Heart right ventricle (tissue), 16 donors: ENCODE results near the gene ZNF597. TPM values are rescaled to one million over a fixed set of nuclear protein-coding genes. Genes with fewer than 3 reads are reported as not detected.
A peak's percentile ranks its signal among the peaks of the same experiment; 100 is the strongest.

Experiments
- ATAC-seq, 8 donors: fragments of 200-7000 bp; cut with Tn5 transposase; one replicate each; pipeline ENCODE4 v1.9.1; 2020; ENCODE audit warnings: mild to moderate bottlenecking in 8 of 8, moderate library complexity in 8 of 8, moderate number of reproducible peaks in 1 of 8
- DNase-seq, 2 donors: peaks; one replicate each; pipeline ENCODE4 v3.0.0-alpha.2; 2020
- H3K27ac ChIP-seq, 10 donors: fragments of 200-600 bp; sonication (generic) in 2 of 10; one replicate each; pipeline versions ENCODE4 v1.5.0 to v1.8.0; 2020 to 2022; ENCODE audit warnings: mild to moderate bottlenecking in 3 of 10
- H3K27me3 ChIP-seq, 7 donors: fragments of 200-600 bp; one replicate each; pipeline ENCODE4 v1.8.0; 2021 to 2022; ENCODE audit warnings: mild to moderate bottlenecking in 2 of 7
- H3K36me3 ChIP-seq, 9 donors: fragments of 200-600 bp; sonication (generic) in 1 of 9; one replicate each; pipeline versions ENCODE4 v1.5.0 to v1.8.0; 2020 to 2022; ENCODE audit warnings: mild to moderate bottlenecking in 2 of 9
- H3K4me1 ChIP-seq, 9 donors: fragments of 200-600 bp; sonication (generic) in 1 of 9; one replicate each; pipeline versions ENCODE4 v1.5.0 to v1.8.0; 2020 to 2022; ENCODE audit warnings: mild to moderate bottlenecking in 4 of 9
- H3K4me3 ChIP-seq, 10 donors: fragments of 200-600 bp; sonication (generic) in 2 of 10; one replicate each; pipeline versions ENCODE4 v1.5.0 to v1.8.0; 2020 to 2022; ENCODE audit warnings: mild to moderate bottlenecking in 7 of 10, moderate library complexity in 2 of 10
- H3K9me3 ChIP-seq, 11 donors: fragments of 200-600 bp in 10 of 11; sonication (generic) in 2 of 11; one replicate each; pipeline versions ENCODE4 v1.5.0 to v1.8.0; 2013 to 2022; ENCODE audit warnings: mild to moderate bottlenecking in 2 of 11, control low read depth in 1 of 11, moderate library complexity in 1 of 11
- CTCF ChIP-seq, 9 donors: fragments of 200-600 bp; sonication (generic) in 2 of 9; IDR thresholded peaks; one replicate each; pipeline versions ENCODE4 v1.5.0 to v1.8.0; 2021 to 2022; ENCODE audit warnings: antibody characterized with exemption in 9 of 9, mild to moderate bottlenecking in 5 of 9, moderate library complexity in 1 of 9
- WGBS, 2 donors: extraction: QIAGEN DNeasy Blood & Tissue Kit; methylation state at CpG; one replicate each; pipeline ENCODE4 v1.1.7; 2013; ENCODE audit warnings: inconsistent platforms in 1 of 2; 5-methylcytosine and 5-hydroxymethylcytosine counted together
- intact Hi-C, 10 donors: fragments of 100-400 bp; cut with DNase I; formaldehyde crosslinking; loops; one replicate each; pipeline versions ENCODE4 v1.11.1 to v1.14.2; 2022
- polyA plus RNA-seq, 2 donors: library from polyadenylated mRNA; stranded (reverse); fragments of 200-250 nt; gene quantifications; one replicate each; pipeline ENCODE4 v1.2.3, GENCODE V29; 2013
- total RNA-seq, 10 donors: library from RNA; stranded (reverse); fragmentation: NEBNext Ultra II Directional in 3 of 10; extraction: Animal tissue kit (Norgen Biotek cat#: 25700) in 3 of 10; gene quantifications; one replicate each; pipeline versions ENCODE4 v1.2.1 to v1.2.4, GENCODE V29; 2021 to 2023
- donor health status: Arrhythmogenic right ventricular cardiomyopathy.
- donor health status: ischemic (EF 13 %, LVEDD 7.1; RV severe dilation, severe dysfunction).
- donor health status: healthy with polysubstance abuse.
- donor health status: DM: no; HTN: yes; CAD: no.
- donor health status: DM: no; HTN: no; CAD: no.
- donor health status: ischemic (EF 25% LVEDD 6.9; RV normal size, moderate dysfunction).
- donor health status: ischemic (EF 25% LVEDD 5.7; RV mildly dilated, moderate dysfunction).
- donor health status: healthy.
- donor health status: DM: yes; HTN: yes; CAD: no.
- donor health status: Ischemic cardiomyopathy.
- donor health status: ischemic (EF 35%, LVEDD 5.7; RV mildly dilated, moderate dysfunction).
- donor health status: nonischemic (EF 11% LVEDD 7.7; RV severe dilation, severe dysfunction).
- donor health status: DM: yes; HTN: yes; CAD: no.
- donor health status: PGD.
- donor health status: ischemic (EF 29% LVEDD 5.4; RV normal size, mild dysfunction).
- donor health status: nonischemic (EF 23%, LVEDD 6.1; RV moderate dilation, normal function).

The ZNF597 gene
- total and polyA plus RNA-seq, 12 donors, result 0.73 to 2.4 (median 1.6) TPM

- Histone ChIP-seq H3K9me3 (peaks cover 0 to 23% (median 4%) of the 10 kb centered on the region in 11 donors), H3K36me3 (peaks cover 0 to 45% (median 21%) of the 10 kb centered on the region in 9 donors), H3K4me3 (peak overlapping the region; percentile 37 to 79 (median 64)), H3K4me1 (peaks cover 0 to 22% (median 10%) of the 10 kb centered on the region in 9 donors), H3K27me3 (no peaks in the 10 kb centered on the region), H3K27ac (peak overlapping the region; percentile 42 to 93 (median 83))
- intact Hi-C loops, result loop anchor here in 2 of 10 donors (5.0 kb wide), 1 partner anchor 42 kb away; the partner anchor contains the start of genes ZNF174 (in 2 of the 2) and ZSCAN32 (in 2 of the 2)
- DNase-seq (no peak), ATAC-seq (peak; percentile 27 to 86 (median 70))
- TF ChIP-seq CTCF (IDR thresholded peaks at IDR 0.05), result peak in 1 of 9 donors; percentile 5
- 30 to 32% methylated on average over 10 of the region's 10 CpGs for WGBS, 2 donors
Measured at GRCh38 chr16:3444032-3444388, 706 bp upstream of the ZNF597 start.

GRCh38 chr16:3439637-3440036, 3.7 kb downstream of the ZNF597 start:
- H3K27ac ChIP-seq, result no peak overlapping the region
- 75 to 91% methylated on average over 4 of the region's 4 CpGs for WGBS, 2 donors
- H3K36me3 ChIP-seq, result peaks cover 0 to 46% (median 23%) of the 10 kb centered on the region in 9 donors
- intact Hi-C loops, result loop anchor here in 3 of 10 donors (5.0 to 10.0 kb wide), 3 partner anchors 37 to 125 kb away; partner anchors contain the start of genes ZNF174 (in 3 of the 3), ZSCAN32 (in 3 of the 3) and C16orf90 (in 1 of the 3)
- no peak overlapping the region for H3K4me3 ChIP-seq
- peaks cover 0 to 29% (median 4%) of the 10 kb centered on the region in 11 donors for H3K9me3 ChIP-seq
- H3K4me1 ChIP-seq, result peaks cover 0 to 14% (median 6%) of the 10 kb centered on the region in 9 donors
- DNase-seq (no peak), ATAC-seq (no peak)
- peaks cover 0 to 3% (median 0%) of the 10 kb centered on the region in 7 donors for H3K27me3 ChIP-seq
- TF ChIP-seq CTCF (IDR thresholded peaks at IDR 0.05), result no peak

GRCh38 chr16:3434373-3434772, 8.9 kb downstream of the ZNF597 start:
- Histone ChIP-seq H3K36me3 (peaks cover 0 to 57% (median 9%) of the 10 kb centered on the region in 9 donors), H3K4me1 (no peaks in the 10 kb centered on the region), H3K27ac (no peak overlapping the region), H3K27me3 (peaks cover 0 to 3% (median 0%) of the 10 kb centered on the region in 7 donors), H3K4me3 (no peak overlapping the region), H3K9me3 (peaks cover 0 to 35% (median 7%) of the 10 kb centered on the region in 11 donors)
- DNase-seq, result no peak
- no peak for TF ChIP-seq CTCF (IDR thresholded peaks at IDR 0.05)
- intact Hi-C loops, result loop anchor here in 1 of 10 donors (10.0 kb wide), 2 partner anchors 60 to 120 kb away; partner anchors contain the start of gene C16orf90
- no peak for ATAC-seq

GRCh38 chr16:3431779-3432219, 11.5 kb downstream of the ZNF597 start:
- 64 to 68% methylated on average over 26 of the region's 26 CpGs for WGBS, 2 donors
- no peak for TF ChIP-seq CTCF (IDR thresholded peaks at IDR 0.05)
- intact Hi-C loops, result loop anchor here in 1 of 10 donors (10.0 kb wide), 2 partner anchors 63 to 117 kb away; partner anchors contain the start of gene C16orf90
- no peaks in the 10 kb centered on the region for H3K4me1 ChIP-seq
- ATAC-seq (peak; percentile 67 to 96 (median 77)), DNase-seq (peak; percentile 22 to 61)
- peaks cover 0 to 28% (median 0%) of the 10 kb centered on the region in 11 donors for H3K9me3 ChIP-seq
- peaks cover 0 to 42% (median 4%) of the 10 kb centered on the region in 9 donors for H3K36me3 ChIP-seq
- peak overlapping the region in 1 of 10 donors; percentile 42 for H3K27ac ChIP-seq
- H3K4me3 ChIP-seq, result peak overlapping the region in 8 of 10 donors; percentile 12 to 40 (median 31)
- peaks cover 0 to 3% (median 0%) of the 10 kb centered on the region in 7 donors for H3K27me3 ChIP-seq
